Measurements from ENCODE around the gene HNRNPD.
A peak's percentile ranks its signal among the peaks of the same experiment; 100 is the strongest.
"Not testable (repeated sequence)": the region's sequence is repeated elsewhere in the genome, so short reads cannot be mapped to it uniquely, and the experiment has no call there.

The HNRNPD gene

DNA sequence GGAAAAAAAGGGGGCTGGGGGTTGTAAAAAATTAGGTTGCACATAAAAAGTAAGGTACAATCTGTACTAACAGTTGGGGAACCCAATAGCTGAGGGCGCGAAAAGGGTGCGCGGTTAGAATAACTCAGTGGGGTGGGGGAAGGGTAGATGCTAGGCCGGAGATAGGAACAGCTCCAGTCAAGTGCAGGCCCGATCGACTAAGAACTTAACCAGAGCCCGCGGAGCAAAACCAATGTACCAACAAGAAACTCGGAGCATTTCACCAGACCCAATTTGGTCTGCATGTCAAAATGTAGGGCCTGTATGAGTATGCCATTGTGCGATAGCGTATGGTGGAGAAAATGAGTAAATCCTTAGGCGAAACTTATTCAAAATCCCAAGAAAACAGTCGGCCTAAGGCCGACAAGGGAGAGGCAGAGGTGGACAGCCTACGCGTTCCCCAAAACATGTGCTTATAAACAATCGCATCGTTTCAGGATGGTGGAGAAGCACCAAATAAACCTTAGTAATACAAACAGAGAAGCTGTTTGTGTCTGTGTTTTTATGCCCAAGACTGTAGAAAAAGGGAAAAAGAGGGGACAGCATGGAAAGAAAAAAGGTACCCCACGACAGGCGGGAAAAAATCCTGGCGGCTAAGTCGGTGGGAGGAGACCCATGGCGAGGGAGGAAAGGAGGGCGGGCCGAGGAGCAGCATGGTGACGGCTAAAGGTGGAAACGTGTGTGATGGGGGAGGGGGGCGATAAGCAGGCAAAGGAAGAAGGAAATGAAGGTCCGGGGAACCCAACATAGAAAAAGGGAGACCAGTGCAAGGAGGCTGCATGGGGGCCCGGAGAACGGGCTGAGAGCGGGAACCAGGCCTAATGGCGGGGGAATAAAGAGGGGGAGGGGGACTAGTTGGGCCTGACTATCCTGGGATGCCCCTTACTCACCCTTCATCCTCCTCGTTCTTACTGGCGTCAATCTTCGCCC, 990 bp downstream of the HNRNPD start:
- DNase-seq (ENCODE audit: low read depth) = peak; percentile 49

DNA sequence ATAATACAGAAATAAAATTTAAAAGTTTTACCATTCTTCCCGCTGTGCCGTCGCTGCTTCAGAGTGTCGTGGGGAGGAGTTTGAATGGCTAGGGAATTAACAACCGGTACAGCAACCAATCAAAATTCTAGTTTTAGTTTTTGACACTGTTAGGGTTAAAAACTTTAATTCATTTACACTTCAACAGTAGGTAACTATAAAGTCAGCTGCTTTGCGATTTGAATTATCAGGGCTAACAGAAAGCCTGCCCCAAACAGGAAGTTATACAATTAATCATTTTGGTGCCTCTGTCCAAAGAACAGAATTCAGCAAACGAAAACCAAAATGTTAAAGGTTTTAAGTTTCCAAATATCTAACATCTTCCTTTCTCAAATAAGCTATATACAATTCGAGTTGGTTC, 2.3 kb downstream of the HNRNPD start:
- no peak for DNase-seq (ENCODE audit: low read depth)

DNA sequence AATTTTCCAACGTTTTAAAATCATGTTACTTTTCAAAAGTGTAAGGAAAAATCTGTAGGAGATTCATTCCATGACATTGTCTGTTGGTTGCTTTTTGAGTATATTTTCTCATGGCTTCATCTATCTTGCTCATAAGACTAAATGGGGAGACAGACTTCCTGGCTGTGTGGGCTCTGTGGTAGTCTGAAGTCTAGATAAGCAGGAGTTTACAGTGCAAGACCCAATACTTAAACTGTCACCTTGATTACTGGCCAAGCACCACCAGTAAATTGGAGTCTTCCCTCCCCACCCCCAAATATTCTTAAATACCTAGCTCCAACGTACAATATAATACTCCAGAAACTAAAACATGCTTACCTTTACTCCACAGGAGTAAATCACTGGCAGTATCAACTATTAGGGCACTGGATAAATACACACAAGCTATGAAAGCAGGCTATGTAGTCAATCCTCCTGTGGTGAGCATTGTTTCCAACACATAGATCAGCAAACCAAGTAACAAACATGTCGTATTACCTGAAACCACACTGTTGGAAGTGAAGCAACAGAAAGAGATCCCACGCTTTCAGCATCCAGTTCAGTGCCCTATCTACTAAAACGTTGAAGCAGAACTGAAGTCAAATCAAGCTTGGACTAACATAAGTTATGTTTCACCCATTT, 6.2 kb downstream of the HNRNPD start:
- DNase-seq (ENCODE audit: low read depth) = no peak

DNA sequence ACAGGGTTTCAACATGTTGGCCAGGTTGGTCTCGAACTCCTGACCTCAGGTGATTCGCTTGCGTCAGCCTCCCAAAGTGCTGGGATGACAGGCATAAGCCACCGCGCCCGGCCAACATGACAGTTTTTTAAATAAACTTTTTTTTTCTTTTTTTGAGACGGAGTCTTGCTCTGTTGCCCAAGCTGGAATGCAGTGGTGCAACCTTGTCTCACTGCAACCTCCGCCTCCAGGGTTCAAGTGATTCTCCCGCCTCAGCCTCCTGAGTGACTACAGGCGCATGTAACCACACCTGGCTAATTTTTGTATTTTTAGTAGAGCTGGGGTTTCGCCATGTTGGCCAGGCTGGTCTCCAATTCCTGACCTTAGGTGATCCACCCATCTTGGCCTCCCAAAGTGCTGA, 7.4 kb downstream of the HNRNPD start:
- not testable (repeated sequence) for DNase-seq (ENCODE audit: low read depth)

DNA sequence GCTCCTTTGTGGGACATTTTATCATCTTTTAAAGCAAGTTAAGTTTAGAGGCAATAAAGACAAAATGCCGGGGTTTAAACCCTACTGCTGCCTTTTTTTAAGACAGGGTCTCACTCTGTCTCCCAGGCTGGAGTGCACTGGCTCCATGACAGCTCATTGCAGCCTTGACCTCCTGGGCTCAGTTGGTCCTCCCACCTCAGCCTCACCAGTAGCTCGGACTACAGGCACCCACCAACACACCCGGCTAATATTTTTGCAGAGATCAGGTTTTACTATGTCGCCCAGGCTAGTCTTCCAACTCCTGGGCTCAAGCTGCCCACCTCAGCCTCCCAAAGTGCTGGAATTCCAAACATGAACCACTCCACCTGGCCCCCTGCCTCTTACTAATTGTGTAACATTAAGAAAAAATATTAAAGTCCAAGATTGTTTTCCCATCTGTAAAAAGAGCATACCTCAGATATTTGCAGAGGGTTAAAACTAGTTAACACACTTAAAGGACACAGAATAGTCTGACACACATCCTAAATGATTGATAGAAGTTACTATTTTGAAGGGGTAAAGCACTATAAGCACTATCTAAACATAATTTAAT, 9.8 kb downstream of the HNRNPD start:
- DNase-seq (ENCODE audit: low read depth) = no peak

- DNase-seq (ENCODE audit: low read depth) = no peak
Observed at GRCh38 chr4:82362565-82362964, 11.2 kb downstream of the HNRNPD start.

GRCh38 chr4:82360298-82361177, 13.3 kb downstream of the HNRNPD start:
- no peak for DNase-seq (ENCODE audit: low read depth)

DNA sequence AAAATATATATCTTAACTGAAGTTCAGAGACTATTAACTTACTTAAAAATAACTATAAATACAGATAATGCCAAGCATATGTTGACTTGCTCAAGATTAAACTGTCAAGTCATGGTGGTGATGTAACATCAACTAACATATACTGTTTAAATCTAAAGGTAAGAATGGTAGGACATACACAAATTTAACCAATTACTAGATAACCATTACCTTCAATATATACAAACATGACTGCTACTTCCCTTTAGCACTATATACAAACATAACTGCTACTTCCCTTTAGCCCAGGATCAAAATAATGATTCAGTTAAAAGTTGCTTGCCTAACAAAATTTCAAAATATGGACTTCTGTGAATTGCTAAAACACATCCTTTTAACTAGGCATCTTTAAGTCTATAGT, 14.9 kb downstream of the HNRNPD start:
- DNase-seq (ENCODE audit: low read depth) = no peak

- DNase-seq (ENCODE audit: low read depth) = no peak
Observed at GRCh38 chr4:82357640-82358039, 16.2 kb downstream of the HNRNPD start.

DNA sequence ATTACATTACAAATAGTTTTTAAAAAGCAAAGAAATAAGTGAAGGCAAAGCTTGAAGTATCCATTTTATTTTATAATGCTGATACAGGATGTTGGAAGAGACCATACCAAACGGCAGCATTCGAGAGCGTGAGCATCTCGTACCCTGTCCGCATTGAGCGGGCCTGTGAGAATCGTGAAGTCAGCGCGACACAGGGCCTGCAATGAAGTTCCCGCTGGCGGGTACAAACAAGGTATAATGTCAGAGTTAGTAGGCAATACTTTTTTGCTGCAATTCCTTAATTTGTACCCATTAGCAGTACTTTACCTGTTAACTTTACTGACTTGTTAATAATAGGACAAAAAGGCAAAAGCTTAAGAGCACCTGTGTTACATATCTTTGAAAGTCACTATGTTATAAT, 19.0 kb downstream of the HNRNPD start:
- no peak for DNase-seq (ENCODE audit: low read depth)

- no peak for DNase-seq (ENCODE audit: low read depth)
Observed at GRCh38 chr4:82352825-82353366, 20.9 kb downstream of the HNRNPD start.

DNA sequence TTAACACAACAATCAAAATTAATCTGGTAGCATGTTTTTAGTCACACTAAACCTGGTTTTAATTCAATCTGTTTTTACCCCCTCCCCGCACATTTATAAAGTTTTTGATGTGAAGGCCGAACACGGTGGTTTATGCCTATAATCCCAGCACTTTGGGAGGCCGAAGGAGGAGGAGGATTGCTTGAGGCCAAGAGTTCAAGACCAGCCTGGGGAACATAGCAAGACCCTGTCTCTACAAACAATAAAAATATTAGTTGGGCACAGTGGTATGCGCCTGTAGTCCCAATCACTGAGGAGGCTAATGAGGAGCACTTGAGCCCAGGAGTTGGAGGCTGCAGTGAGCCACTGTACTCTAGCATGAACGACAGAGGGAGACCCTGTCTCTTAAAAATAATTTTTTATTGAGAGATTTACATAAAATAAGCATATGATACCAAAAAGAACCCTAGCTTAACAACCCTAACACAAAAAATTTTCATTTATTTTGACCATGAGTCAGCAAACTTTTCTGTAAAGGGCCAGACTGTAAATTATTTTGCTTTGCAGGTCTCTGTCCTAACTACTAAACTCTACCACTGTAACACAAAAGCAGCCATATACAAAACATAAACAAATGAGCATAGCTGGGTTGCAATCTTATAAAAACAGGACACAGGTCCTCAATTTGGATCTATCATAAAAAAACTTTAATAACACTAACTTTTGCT, 21.5 kb downstream of the HNRNPD start:
- no peak for DNase-seq (ENCODE audit: low read depth)

DNA sequence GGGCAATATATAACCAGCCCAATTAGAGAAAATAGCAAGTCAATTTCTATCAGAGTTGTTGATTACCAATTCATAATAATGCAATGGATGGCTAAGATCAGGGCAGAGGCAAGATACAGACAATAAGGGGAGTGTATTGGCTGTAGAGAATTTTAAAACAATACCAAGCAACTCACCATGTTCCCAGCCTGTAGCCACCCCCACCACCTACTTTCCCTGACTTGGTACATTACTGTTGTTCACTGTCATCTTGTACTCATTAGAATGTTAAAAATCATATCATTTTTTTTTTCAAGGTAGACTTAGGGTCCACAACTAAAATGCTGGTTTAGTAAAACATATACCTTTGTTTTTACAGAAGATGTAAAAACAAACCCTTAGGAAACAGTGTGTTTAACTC, 27.7 kb downstream of the HNRNPD start:
- no peak for DNase-seq (ENCODE audit: low read depth)

DNA sequence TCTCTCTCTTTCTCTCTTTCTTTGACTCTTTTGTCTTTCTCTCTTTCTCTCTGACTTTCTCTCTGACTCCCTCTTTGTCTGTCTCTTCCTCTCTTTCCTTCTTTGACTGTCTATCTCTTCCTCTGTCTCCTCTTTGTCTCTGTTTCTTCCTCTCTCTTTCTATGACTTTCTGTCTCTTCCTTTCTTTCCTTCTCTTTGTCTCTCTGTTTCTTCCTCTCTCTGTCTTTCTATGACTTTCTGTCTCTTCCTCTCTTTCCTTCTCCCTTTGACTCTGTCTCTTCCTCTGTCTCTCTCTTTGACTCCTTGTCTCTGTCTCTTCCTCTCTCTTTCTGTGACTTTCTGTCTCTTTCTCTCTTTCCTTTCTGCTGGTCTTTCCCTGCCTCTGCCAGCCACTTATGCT, 38.7 kb downstream of the HNRNPD start:
- DNase-seq (ENCODE audit: low read depth) = no peak

DNA sequence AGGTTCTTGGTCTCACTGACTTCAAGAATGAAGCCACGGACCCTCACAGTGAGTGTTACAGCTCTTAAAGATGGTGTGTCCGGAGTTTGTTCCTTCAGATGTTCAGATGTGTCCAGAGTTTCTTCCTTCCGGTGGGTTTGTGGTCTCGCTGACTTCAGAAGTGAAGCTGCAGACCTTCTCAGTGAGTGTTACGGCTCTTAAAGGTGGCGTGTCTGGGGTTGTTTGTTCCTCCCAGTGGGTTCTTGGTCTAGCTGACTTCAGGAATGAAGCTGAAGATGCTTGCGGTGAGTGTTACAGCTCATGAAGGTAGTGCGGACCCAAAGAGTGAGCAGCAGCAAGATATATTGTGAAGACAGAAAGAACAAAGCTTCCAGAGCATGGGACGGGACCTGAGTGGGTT, 40.1 kb downstream of the HNRNPD start:
- DNase-seq (ENCODE audit: low read depth) = not testable (repeated sequence)

DNA sequence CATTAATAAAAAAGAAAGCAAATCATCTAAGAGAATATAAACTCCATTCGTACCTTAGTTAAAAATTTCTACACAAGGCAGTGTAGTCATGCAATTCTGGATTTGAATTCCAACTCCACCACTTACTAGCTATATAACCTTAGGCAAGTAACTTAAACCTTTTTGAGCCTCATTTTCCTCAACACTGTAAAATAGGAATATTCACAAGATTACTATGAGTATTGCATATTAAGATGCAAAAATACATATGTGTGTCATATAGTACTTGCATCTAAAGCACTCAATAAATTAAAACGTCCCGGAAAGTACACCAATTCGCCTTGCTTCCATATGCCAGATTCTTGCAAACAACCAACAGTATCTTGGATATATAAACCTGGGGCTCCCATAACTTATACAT, 42.0 kb downstream of the HNRNPD start:
- DNase-seq (ENCODE audit: low read depth) = no peak

GRCh38 chr4:82320351-82320750, 53.4 kb downstream of the HNRNPD start:
- DNase-seq (ENCODE audit: low read depth) = no peak

DNA sequence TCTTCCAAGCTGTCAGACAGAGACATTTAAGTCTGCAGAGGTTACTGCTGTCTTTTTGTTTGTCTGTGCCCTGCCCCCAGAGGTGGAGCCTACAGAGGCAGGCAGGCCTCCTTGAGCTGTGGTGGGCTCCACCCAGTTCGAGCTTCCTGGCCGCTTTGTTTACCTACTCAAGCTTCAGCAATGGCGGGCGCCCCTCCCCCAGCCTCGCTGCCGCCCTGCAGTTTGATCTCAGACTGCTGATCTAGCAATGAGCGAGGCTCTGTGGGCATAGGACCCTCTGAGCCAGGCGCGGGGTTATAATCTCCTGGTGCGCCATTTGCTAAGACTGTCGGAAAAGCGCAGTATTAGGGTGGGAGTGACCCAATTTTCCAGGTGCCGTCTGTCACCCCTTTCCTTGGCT, 70.7 kb downstream of the HNRNPD start:
- not testable (repeated sequence) for DNase-seq (ENCODE audit: low read depth)
